ENCODE data around the gene MRPL22.
"Not testable (repeated sequence)": the region's sequence is repeated elsewhere in the genome, so short reads cannot be mapped to it uniquely, and the experiment has no call there.

The MRPL22 gene

DNA sequence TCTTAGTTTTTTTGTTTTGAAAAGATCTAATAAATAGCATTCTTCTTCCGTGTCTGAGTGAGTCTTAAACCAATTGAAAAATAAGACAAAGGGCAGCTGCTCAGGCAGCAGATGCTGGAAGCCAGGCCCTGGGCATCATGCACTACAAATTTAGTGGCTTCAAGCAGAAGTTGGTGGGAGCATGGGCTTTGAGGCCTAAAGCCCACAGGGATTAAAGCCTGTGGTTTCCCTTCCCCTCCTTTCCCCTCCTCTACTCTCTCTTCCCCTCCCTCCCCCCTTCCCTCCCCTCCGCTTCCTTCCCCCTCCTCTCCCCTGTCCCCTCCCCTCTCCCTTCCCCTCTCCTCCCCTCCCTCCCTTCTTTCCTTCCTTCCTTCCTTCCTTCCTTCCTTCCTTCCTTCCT, 52.6 kb downstream of the MRPL22 start:
- H3K27me3 ChIP-seq (ENCODE audit: control insufficient read depth, insufficient read depth, low read length), result no peaks in the 10 kb centered on the region
- no peak overlapping the region for H3K4me3 ChIP-seq (ENCODE audit: low read length)
- H3K4me1 ChIP-seq (ENCODE audit: control insufficient read depth, insufficient read depth, low read length), result no peaks in the 10 kb centered on the region
- DNase-seq (ENCODE audit: low read depth, low spot score), result no peak
- WGBS (ENCODE audit: insufficient coverage, insufficient read length), result no CpG with 5 or more reads among the region's 2 CpGs
- H3K27ac ChIP-seq (ENCODE audit: low read length), result no peak overlapping the region
- no peaks in the 10 kb centered on the region for H3K36me3 ChIP-seq (ENCODE audit: control insufficient read depth, insufficient read depth, low read length)
- no peaks in the 10 kb centered on the region for H3K9me3 ChIP-seq (ENCODE audit: control insufficient read depth, insufficient read depth, low read length)

DNA sequence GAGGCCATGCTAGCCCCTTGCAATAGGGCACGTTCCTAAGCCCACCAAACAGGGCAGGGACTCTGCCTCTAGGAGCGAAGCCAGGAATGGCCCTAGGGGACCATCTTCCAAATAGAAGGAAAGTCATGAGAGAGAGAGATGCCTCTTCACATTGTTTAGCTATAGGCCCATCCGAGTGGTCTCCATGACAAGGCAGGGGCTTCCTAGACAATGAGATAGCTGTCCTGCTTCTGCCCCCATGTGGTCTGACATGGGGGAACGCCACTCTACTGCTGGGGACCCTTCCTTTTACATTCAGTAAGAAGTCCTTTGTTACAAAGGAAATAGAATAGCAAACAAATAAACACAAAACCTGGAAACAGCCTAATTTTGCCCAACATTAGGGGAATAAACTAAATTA, 54.8 kb downstream of the MRPL22 start:
- no peaks in the 10 kb centered on the region for H3K9me3 ChIP-seq (ENCODE audit: control insufficient read depth, insufficient read depth, low read length)
- H3K27me3 ChIP-seq (ENCODE audit: control insufficient read depth, insufficient read depth, low read length), result no peaks in the 10 kb centered on the region
- no peaks in the 10 kb centered on the region for H3K4me1 ChIP-seq (ENCODE audit: control insufficient read depth, insufficient read depth, low read length)
- no CpG with 5 or more reads among the region's 4 CpGs for WGBS (ENCODE audit: insufficient coverage, insufficient read length)
- no peak overlapping the region for H3K4me3 ChIP-seq (ENCODE audit: low read length)
- no peak for DNase-seq (ENCODE audit: low read depth, low spot score)
- no peaks in the 10 kb centered on the region for H3K36me3 ChIP-seq (ENCODE audit: control insufficient read depth, insufficient read depth, low read length)
- no peak overlapping the region for H3K27ac ChIP-seq (ENCODE audit: low read length)

DNA sequence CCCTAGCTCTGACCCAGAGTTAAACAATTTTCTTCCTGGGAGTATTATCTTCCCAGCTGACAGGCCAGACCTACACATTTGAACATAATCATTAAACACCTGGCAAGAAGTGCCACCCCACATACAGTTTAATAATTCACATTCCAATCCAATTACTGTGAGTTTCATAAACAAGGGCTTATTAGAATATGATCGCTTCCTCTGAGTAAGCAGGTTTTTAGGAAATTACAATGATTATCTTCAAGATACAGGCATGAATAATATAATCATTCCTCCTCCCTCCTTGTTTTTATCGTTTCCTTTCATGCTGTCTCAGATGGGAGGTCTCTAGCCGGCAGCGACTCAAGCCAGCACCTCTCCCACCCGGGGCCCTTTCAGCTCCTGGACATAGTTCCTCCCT, 56.9 kb downstream of the MRPL22 start:
- Histone ChIP-seq H3K9me3 (ENCODE audit: control insufficient read depth, insufficient read depth, low read length) (no peaks in the 10 kb centered on the region), H3K36me3 (ENCODE audit: control insufficient read depth, insufficient read depth, low read length) (no peaks in the 10 kb centered on the region), H3K27me3 (ENCODE audit: control insufficient read depth, insufficient read depth, low read length) (no peaks in the 10 kb centered on the region), H3K4me3 (ENCODE audit: low read length) (no peak overlapping the region), H3K4me1 (ENCODE audit: control insufficient read depth, insufficient read depth, low read length) (no peaks in the 10 kb centered on the region), H3K27ac (ENCODE audit: low read length) (no peak overlapping the region)
- WGBS (ENCODE audit: insufficient coverage, insufficient read length), result no CpG with 5 or more reads among the region's 5 CpGs
- no peak for DNase-seq (ENCODE audit: low read depth, low spot score)

DNA sequence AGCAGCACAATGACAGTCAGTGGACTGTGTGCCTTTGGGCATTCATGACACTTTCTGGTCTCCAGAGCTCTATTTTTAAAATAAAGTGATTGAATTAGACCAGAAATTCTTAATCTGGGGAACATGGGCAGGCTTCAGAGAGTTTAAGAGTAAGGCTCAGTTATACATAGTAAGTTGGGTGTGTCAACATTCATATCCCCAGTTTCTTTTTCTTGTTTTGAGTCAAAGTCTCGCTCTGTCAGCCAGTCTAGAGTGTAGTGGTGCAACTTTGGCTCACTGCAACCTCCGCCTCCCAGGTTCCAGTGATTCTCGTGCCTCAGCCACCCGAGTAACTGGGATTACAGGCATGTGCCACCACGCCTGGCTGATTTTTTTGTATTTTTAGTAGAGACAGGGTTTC, 59.0 kb downstream of the MRPL22 start:
- H3K4me3 ChIP-seq (ENCODE audit: low read length), result no peak overlapping the region
- no CpG with 5 or more reads among the region's 5 CpGs for WGBS (ENCODE audit: insufficient coverage, insufficient read length)
- H3K36me3 ChIP-seq (ENCODE audit: control insufficient read depth, insufficient read depth, low read length), result no peaks in the 10 kb centered on the region
- H3K9me3 ChIP-seq (ENCODE audit: control insufficient read depth, insufficient read depth, low read length), result no peaks in the 10 kb centered on the region
- DNase-seq (ENCODE audit: low read depth, low spot score), result no peak
- no peaks in the 10 kb centered on the region for H3K27me3 ChIP-seq (ENCODE audit: control insufficient read depth, insufficient read depth, low read length)
- H3K27ac ChIP-seq (ENCODE audit: low read length), result no peak overlapping the region
- no peaks in the 10 kb centered on the region for H3K4me1 ChIP-seq (ENCODE audit: control insufficient read depth, insufficient read depth, low read length)

DNA sequence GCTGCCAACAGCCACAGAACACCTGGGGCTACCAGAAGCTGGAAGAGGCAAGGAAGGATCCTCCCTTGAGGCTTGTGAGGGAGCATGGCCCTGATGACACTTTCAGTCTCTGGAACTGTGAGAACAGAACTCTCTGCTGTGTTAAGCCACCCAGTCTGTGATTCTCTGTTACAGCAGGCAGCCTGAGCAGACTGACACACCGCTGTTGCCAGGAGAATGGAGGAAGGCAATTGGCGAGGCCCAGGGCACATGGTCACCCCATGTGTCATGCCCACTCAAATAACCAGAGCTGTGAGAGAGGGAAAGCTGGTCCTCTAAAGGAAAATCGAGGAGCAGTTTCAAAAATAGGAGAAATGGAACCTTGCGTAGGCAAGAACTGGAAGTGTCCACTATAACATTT, 60.6 kb downstream of the MRPL22 start:
- Histone ChIP-seq H3K27me3 (ENCODE audit: control insufficient read depth, insufficient read depth, low read length) (no peaks in the 10 kb centered on the region), H3K4me1 (ENCODE audit: control insufficient read depth, insufficient read depth, low read length) (no peaks in the 10 kb centered on the region), H3K9me3 (ENCODE audit: control insufficient read depth, insufficient read depth, low read length) (no peaks in the 10 kb centered on the region), H3K27ac (ENCODE audit: low read length) (no peak overlapping the region), H3K36me3 (ENCODE audit: control insufficient read depth, insufficient read depth, low read length) (no peaks in the 10 kb centered on the region), H3K4me3 (ENCODE audit: low read length) (no peak overlapping the region)
- no CpG with 5 or more reads among the region's 4 CpGs for WGBS (ENCODE audit: insufficient coverage, insufficient read length)
- no peak for DNase-seq (ENCODE audit: low read depth, low spot score)

DNA sequence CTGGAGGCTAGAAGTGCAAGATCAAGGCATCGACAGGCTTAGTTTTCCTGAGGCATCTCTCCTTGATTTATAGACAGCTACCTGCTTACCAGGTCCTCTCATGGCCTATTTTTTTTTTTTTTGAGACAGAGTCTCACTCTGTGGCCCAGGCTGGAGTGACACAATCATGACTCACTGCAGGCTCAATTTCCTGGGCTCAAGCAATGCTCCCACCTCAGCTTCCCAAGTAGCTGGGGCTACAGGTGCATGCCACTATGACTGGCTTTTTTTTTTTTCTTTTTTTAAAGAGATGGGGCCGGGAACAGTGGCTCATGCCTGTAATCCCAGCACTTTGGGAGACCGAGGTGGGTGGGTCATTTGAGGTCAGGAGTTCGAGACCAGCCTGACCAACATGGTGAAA, 61.8 kb downstream of the MRPL22 start:
- DNase-seq (ENCODE audit: low read depth, low spot score), result not testable (repeated sequence)
- WGBS (ENCODE audit: insufficient coverage, insufficient read length), result no CpG with 5 or more reads among the region's 4 CpGs

DNA sequence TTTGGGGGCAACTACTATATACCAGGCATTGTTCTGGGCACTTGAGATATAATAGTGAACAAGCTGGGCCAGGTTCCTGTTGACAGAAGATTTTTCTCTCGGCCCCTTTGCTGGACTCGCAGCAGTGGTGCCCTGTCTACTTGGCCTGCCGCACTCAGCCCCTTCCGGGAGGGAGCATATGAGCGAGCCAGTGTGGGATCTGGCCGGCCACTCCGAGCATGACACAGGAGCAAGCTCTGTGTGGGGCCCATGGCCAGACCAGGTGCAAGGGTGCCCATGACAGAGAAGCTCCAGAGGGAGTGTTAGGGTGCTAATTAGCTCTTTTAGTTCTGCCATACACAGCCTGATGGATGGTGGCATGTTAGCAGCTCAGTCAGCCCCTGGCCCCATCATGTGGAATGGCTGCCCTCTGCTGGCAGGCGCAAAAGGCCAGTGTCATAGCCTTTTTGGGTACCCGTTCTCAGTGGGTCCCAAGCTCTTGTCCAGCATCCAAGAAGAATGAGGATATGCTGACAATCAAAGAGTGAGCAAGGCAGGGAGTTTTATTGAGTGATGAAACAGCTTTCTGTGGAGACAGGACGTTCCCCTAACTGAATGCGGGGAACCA, 63.4 kb downstream of the MRPL22 start:
- WGBS (ENCODE audit: insufficient coverage, insufficient read length), result no CpG with 5 or more reads among the region's 11 CpGs
- DNase-seq (ENCODE audit: low read depth, low spot score), result peak; percentile 27
- Histone ChIP-seq H3K36me3 (ENCODE audit: control insufficient read depth, insufficient read depth, low read length) (no peaks in the 10 kb centered on the region), H3K4me1 (ENCODE audit: control insufficient read depth, insufficient read depth, low read length) (no peaks in the 10 kb centered on the region), H3K9me3 (ENCODE audit: control insufficient read depth, insufficient read depth, low read length) (no peaks in the 10 kb centered on the region), H3K4me3 (ENCODE audit: low read length) (no peak overlapping the region), H3K27ac (ENCODE audit: low read length) (no peak overlapping the region), H3K27me3 (ENCODE audit: control insufficient read depth, insufficient read depth, low read length) (no peaks in the 10 kb centered on the region)

More for the DNA sequence above, 61.8 kb downstream of the MRPL22 start:
- H3K36me3 ChIP-seq (ENCODE audit: control insufficient read depth, insufficient read depth, low read length); H3K4me3 ChIP-seq (ENCODE audit: low read length); H3K9me3 ChIP-seq (ENCODE audit: control insufficient read depth, insufficient read depth, low read length); H3K27me3 ChIP-seq (ENCODE audit: control insufficient read depth, insufficient read depth, low read length); H3K27ac ChIP-seq (ENCODE audit: low read length); H3K4me1 ChIP-seq (ENCODE audit: control insufficient read depth, insufficient read depth, low read length): not testable (repeated sequence)

DNA sequence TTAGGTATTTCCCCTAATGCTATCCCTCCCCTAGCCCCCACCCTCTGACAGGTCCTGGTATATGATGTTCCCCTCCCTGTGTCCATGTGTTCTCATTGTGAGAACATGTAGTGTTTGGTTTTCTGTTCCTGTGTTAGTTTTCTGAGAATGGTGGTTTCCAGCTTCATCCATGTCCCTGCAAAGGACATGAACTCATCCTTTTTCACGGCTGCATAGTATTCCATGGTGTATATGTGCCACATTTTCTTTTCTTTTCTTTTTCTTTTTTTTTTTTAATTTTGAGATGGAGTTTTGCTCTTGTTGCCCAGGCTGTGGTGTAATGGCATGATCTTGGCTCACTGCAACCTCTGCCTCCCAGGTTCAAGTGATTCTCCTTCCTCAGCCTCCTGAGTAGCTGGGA, 65.4 kb downstream of the MRPL22 start:
- H3K4me3 ChIP-seq (ENCODE audit: low read length); H3K27ac ChIP-seq (ENCODE audit: low read length); H3K4me1 ChIP-seq (ENCODE audit: control insufficient read depth, insufficient read depth, low read length); DNase-seq (ENCODE audit: low read depth, low spot score); H3K9me3 ChIP-seq (ENCODE audit: control insufficient read depth, insufficient read depth, low read length); H3K27me3 ChIP-seq (ENCODE audit: control insufficient read depth, insufficient read depth, low read length); H3K36me3 ChIP-seq (ENCODE audit: control insufficient read depth, insufficient read depth, low read length): not testable (repeated sequence)
- no CpG with 5 or more reads among the region's 1 CpG for WGBS (ENCODE audit: insufficient coverage, insufficient read length)

DNA sequence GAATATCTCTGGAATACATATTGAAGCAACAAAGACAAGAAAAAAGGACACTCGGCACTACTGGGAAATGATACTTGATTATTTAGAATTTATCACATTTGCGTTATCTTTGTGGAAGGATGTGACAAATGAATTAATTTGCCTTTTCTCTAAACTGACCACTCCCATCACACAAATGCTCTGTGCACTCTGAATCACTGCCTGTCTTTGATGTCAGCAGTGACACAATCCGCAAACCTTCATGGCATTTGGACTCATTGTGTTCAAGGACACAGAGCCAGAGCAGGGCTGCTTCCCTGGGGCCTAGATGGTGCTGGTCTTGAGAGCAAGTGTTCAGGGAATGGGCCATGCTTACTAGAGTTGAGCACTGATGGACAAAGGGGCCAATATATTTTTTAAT, 67.8 kb downstream of the MRPL22 start:
- H3K27ac ChIP-seq (ENCODE audit: low read length), result no peak overlapping the region
- H3K4me3 ChIP-seq (ENCODE audit: low read length), result no peak overlapping the region
- no peaks in the 10 kb centered on the region for H3K36me3 ChIP-seq (ENCODE audit: control insufficient read depth, insufficient read depth, low read length)
- DNase-seq (ENCODE audit: low read depth, low spot score), result no peak
- no peaks in the 10 kb centered on the region for H3K9me3 ChIP-seq (ENCODE audit: control insufficient read depth, insufficient read depth, low read length)
- WGBS (ENCODE audit: insufficient coverage, insufficient read length), result no CpG with 5 or more reads among the region's 3 CpGs
- no peaks in the 10 kb centered on the region for H3K4me1 ChIP-seq (ENCODE audit: control insufficient read depth, insufficient read depth, low read length)
- H3K27me3 ChIP-seq (ENCODE audit: control insufficient read depth, insufficient read depth, low read length), result no peaks in the 10 kb centered on the region

DNA sequence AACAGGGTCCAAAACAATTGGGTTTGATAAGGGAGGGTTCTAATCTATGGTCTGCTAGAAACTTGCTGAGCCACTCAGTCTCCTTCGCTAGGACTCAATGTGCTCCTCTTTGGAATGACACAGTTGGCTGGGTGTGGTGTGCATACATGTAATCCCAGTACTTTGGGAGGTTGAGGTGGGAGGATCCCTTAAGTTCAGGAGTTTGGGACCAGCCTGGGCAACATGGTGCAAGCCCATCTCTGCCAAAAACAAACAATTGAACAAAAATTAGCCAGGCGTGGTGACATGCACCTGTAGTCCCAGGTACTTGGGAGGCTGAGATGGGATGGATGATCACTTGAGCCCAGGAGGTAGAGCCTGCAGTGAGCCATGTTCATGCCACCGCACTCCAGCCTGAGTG, 70.0 kb downstream of the MRPL22 start:
- H3K27me3 ChIP-seq (ENCODE audit: control insufficient read depth, insufficient read depth, low read length), result no peaks in the 10 kb centered on the region
- H3K27ac ChIP-seq (ENCODE audit: low read length), result no peak overlapping the region
- H3K9me3 ChIP-seq (ENCODE audit: control insufficient read depth, insufficient read depth, low read length), result no peaks in the 10 kb centered on the region
- WGBS (ENCODE audit: insufficient coverage, insufficient read length), result no CpG with 5 or more reads among the region's 3 CpGs
- no peak for DNase-seq (ENCODE audit: low read depth, low spot score)
- no peaks in the 10 kb centered on the region for H3K36me3 ChIP-seq (ENCODE audit: control insufficient read depth, insufficient read depth, low read length)
- no peaks in the 10 kb centered on the region for H3K4me1 ChIP-seq (ENCODE audit: control insufficient read depth, insufficient read depth, low read length)
- no peak overlapping the region for H3K4me3 ChIP-seq (ENCODE audit: low read length)

DNA sequence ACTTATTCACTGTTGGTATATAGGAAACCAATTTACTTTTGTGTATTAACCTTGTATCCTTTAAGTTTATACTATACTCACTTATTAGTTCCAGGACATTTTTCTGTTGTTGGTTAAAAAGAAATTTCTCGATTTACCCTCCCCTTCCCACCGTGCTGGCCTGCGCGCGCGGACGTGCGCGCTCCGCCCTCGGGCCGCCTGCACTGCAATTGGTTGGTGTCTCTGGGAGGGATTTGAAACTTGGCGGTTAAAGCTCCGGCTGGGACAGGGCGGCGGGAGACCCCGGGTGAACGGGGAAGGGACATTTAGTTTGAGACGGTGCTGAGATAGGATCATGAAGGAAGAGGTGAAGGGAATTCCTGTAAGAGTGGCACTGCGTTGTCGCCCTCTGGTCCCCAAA, 72.7 kb downstream of the MRPL22 start, which contains the start of gene KIF4B:
TSS of gene KIF4B (plus strand) at position 230 of the 400 bp plus-strand sequence. CDS start at position 335, 105 bp downstream.
- Histone ChIP-seq H3K4me3 (ENCODE audit: low read length) (no peak within 1 kb of the TSS), H3K27ac (ENCODE audit: low read length) (no peak within 1 kb of the TSS), H3K27me3 (ENCODE audit: control insufficient read depth, insufficient read depth, low read length) (no peaks in the 10 kb centered on the region), H3K9me3 (ENCODE audit: control insufficient read depth, insufficient read depth, low read length) (no peaks in the 10 kb centered on the region), H3K4me1 (ENCODE audit: control insufficient read depth, insufficient read depth, low read length) (no peaks in the 10 kb centered on the region), H3K36me3 (ENCODE audit: control insufficient read depth, insufficient read depth, low read length) (no peaks in the 10 kb centered on the region)
- DNase-seq (ENCODE audit: low read depth, low spot score), result no peak
- WGBS (ENCODE audit: insufficient coverage, insufficient read length), result no CpG with 5 or more reads among the region's 21 CpGs

Data from iPS DF 6.9 (cell line).